Measurements from ENCODE around the gene ATRIP. TPM values are rescaled to one million over a fixed set of nuclear protein-coding genes. Genes with fewer than 3 reads are reported as not detected.

ATRIP gene
- total and polyA plus RNA-seq, 2 of the 8 experiments (the other 6 are each of a cell fraction or from before 2014, with no cell fraction given) = 18.5 to 20.2 TPM

- CTCF ChIA-PET (ENCODE audit: partially characterized antibody) = interaction anchor here (0.9 to 5.4 kb wide), 4 partner anchors 9 to 153 kb away, joined by 3 to 34 read pairs (median 20); no protein-coding TSS in a partner anchor
- TF ChIP-seq CEBPB (IDR thresholded peaks at IDR 0.05; ENCODE audit: low read depth, low read length) (no peak), CBX5 (IDR thresholded peaks at IDR 0.05; ENCODE audit: low read depth, low read length) (no peak), SAP30 (IDR thresholded peaks at IDR 0.05; ENCODE audit: insufficient read depth, insufficient replicate concordance, low read length) (no peak), EP300 (IDR thresholded peaks at IDR 0.05; ENCODE audit: borderline replicate concordance in 1 of 2, low read depth in 2 of 2, low read length in 2 of 2) (no peak), CTBP2 (IDR thresholded peaks at IDR 0.05; ENCODE audit: borderline replicate concordance, insufficient read depth, insufficient read length, low read length) (no peak), BCL11A (IDR thresholded peaks at IDR 0.05; ENCODE audit: low read depth in 2 of 2, low read length in 2 of 2) (no peak), SIX5 (IDR thresholded peaks at IDR 0.05; ENCODE audit: low read depth, low read length) (no peak), PHF8 (conservative IDR thresholded peaks at IDR 0.05; ENCODE audit: low read depth, low read length) (no peak), USF2 (IDR thresholded peaks at IDR 0.05; ENCODE audit: low read length) (no peak), EGR1 (IDR thresholded peaks at IDR 0.05; ENCODE audit: borderline replicate concordance, low read depth, low read length) (no peak), SP1 (IDR thresholded peaks at IDR 0.05; ENCODE audit: low read depth, low read length) (no peak), TCF12 (IDR thresholded peaks at IDR 0.05; ENCODE audit: low read depth, low read length) (no peak)
Measured at GRCh38 chr3:48427630-48427962, 18.9 kb upstream of the ATRIP start.

More at GRCh38 chr3:48427630-48427962, 18.9 kb upstream of the ATRIP start:
- Histone ChIP-seq H3K9ac (replicated peaks in 1 of 4; ENCODE audit: extremely low read depth in 1 of 4, low read depth in 3 of 4, low read length in 3 of 4) (peak overlapping the region in 3 of 4 experiments; percentile 67 to 96 (median 93); a peak in 4 of 7 replicates), H3K4me3 (ENCODE audit: extremely low read depth in 1 of 4, insufficient read depth in 2 of 4, low read depth in 3 of 4, low read length in 4 of 4) (peak overlapping the region in 3 of 4 experiments; percentile 66 to 85 (median 75); a peak in 7 of 8 replicates), H3K9me3 (ENCODE audit: insufficient read depth in 2 of 2, low read depth in 1 of 2, low read length in 1 of 2) (no peaks in the 10 kb centered on the region), H2BK20ac (ENCODE audit: low read length) (no peak overlapping the region; the same call in 1 of the 2 replicates), H3K23ac (ENCODE audit: insufficient read length) (no peak overlapping the region), H3K36me3 (ENCODE audit: control insufficient read depth in 2 of 4, insufficient read depth in 4 of 4, low read length in 3 of 4) (peaks cover 7 to 15% (median 10%) of the 10 kb centered on the region in 4 experiments; a peak in 6 of 8 replicates), H2BK12ac (ENCODE audit: low read depth, low read length) (peak overlapping the region; percentile 33; the same call in 1 of the 2 replicates), H3K4me2 (ENCODE audit: insufficient read depth in 1 of 2, low read depth in 2 of 2, low read length in 2 of 2) (peak overlapping the region; percentile 91 to 98), H3K4ac (replicated peaks; ENCODE audit: insufficient read length, low read depth, low read length) (peak overlapping the region; percentile 58), H3K27me3 (replicated peaks in 1 of 4; ENCODE audit: control insufficient read depth in 3 of 4, extremely low read depth in 1 of 4, insufficient read depth in 3 of 4, low read length in 3 of 4) (no peaks in the 10 kb centered on the region), H3K14ac (ENCODE audit: insufficient read length) (no peak overlapping the region), H3K4me1 (replicated peaks in 1 of 4; ENCODE audit: control insufficient read depth in 3 of 4, insufficient read depth in 4 of 4, low read length in 3 of 4) (peaks cover 7 to 43% (median 22%) of the 10 kb centered on the region in 4 experiments), H4K8ac (ENCODE audit: extremely low read depth, insufficient read depth, low read length) (no peak overlapping the region; the same call in 1 of the 2 replicates), H2AK5ac (ENCODE audit: low read depth, low read length) (peak overlapping the region; percentile 90), H3K56ac (replicated peaks; ENCODE audit: insufficient read length, low read depth, low read length) (no peak overlapping the region), H3K79me1 (ENCODE audit: low read depth, low read length) (peaks cover 42% of the 10 kb centered on the region), H3K79me2 (ENCODE audit: control insufficient read depth in 1 of 2, insufficient read depth in 2 of 2, low read length in 2 of 2) (peaks cover 32 to 72% of the 10 kb centered on the region in 2 experiments), H4K20me1 (replicated peaks in 1 of 2; ENCODE audit: control insufficient read depth in 1 of 2, insufficient read depth in 2 of 2, low read length in 2 of 2) (peaks cover 14 to 29% of the 10 kb centered on the region in 2 experiments), H2AFZ (ENCODE audit: low read length) (no peak overlapping the region), H2BK5ac (ENCODE audit: low read depth, low read length) (peak overlapping the region; percentile 82), H3K18ac (ENCODE audit: extremely low read depth, low read length) (0 out of 2 replicates have a peak overlapping the region, but pooled peaks have one; percentile 4), H2BK120ac (replicated peaks; ENCODE audit: low read depth, low read length) (no peak overlapping the region), H4K5ac (ENCODE audit: insufficient read length, low read depth, low read length) (no peak overlapping the region), H3K23me2 (ENCODE audit: low read depth, low read length) (peaks cover 13% of the 10 kb centered on the region), H4K91ac (replicated peaks; ENCODE audit: insufficient read length, low read length) (peak overlapping the region; percentile 53), H2BK15ac (ENCODE audit: low read length) (peak overlapping the region; percentile 88), H3K27ac (ENCODE audit: low read depth, low read length) (peak overlapping the region; percentile 34; the same call in 1 of the 2 replicates)
- POLR2A ChIA-PET (ENCODE audit: partially characterized antibody) = interaction anchor here (0.6 to 31.5 kb wide), 14 partner anchors 7 to 233 kb away, joined by 3 to 650 read pairs (median 6); partner anchors contain the start of genes ATRIP, CCDC51, FBXW12 and TMA7
- DNase-seq (ENCODE audit: low read depth in 1 of 2, low spot score in 2 of 2) (no peak), FAIRE-seq (no peak)
- 85% methylated on average over 9 of the region's 9 CpGs; no CpG with 5 or more reads in 1 of the 2 experiments for WGBS, 2 experiments (ENCODE audit: extremely low coverage in 1 of 2, insufficient coverage in 1 of 2, insufficient read length in 1 of 2, insufficient replicate concordance in 2 of 2, low coverage in 1 of 2, low lambda C conversion rate in 2 of 2, missing lambda C conversion rate in 1 of 2)

Data from H1 (cell line).